Subcutaneous abdominal adipose tissue (tissue), 5 donors: Measurements from ENCODE around the gene FUT2.
A peak's percentile ranks its signal among the peaks of the same experiment; 100 is the strongest.
"Not testable (repeated sequence)": the region's sequence is repeated elsewhere in the genome, so short reads cannot be mapped to it uniquely, and the experiment has no call there.

Experiments used
- H3K27ac ChIP-seq: one replicate; pipeline ENCODE4 v1.7.0; 2013; ENCODE audit warnings: low read depth, mild to moderate bottlenecking, inconsistent platforms, low read length, moderate library complexity
- H3K27me3 ChIP-seq, 5 donors: one replicate each; pipeline ENCODE4 v1.7.0; 2013; ENCODE audit warnings: low read length in 5 of 5, inconsistent platforms in 1 of 5; ENCODE audit not compliant: control insufficient read depth in 5 of 5, insufficient read depth in 4 of 5
- H3K36me3 ChIP-seq, 5 donors: one replicate each; pipeline ENCODE4 v1.7.0; 2013; ENCODE audit warnings: low read length in 5 of 5; ENCODE audit not compliant: control insufficient read depth in 5 of 5, insufficient read depth in 5 of 5
- H3K4me1 ChIP-seq, 5 donors: one replicate each; pipeline ENCODE4 v1.7.0; 2013; ENCODE audit warnings: low read length in 5 of 5, mild to moderate bottlenecking in 3 of 5, moderate library complexity in 1 of 5; ENCODE audit not compliant: control insufficient read depth in 5 of 5, insufficient read depth in 5 of 5
- H3K4me3 ChIP-seq, 5 donors: one replicate each; pipeline ENCODE4 v1.7.0; 2013; ENCODE audit warnings: low read length in 5 of 5, low read depth in 1 of 5
- H3K9ac ChIP-seq, 5 donors: one replicate each; pipeline ENCODE4 v1.7.0; 2013; ENCODE audit warnings: low read length in 5 of 5, mild to moderate bottlenecking in 4 of 5, moderate library complexity in 3 of 5
- H3K9me3 ChIP-seq, 5 donors: one replicate each; pipeline ENCODE4 v1.7.0; 2013; ENCODE audit warnings: low read length in 5 of 5; ENCODE audit not compliant: control insufficient read depth in 5 of 5
- donor health status: healthy.
- donor health status: healthy.
- donor health status: healthy.
- donor health status: healthy.
- donor health status: healthy.

FUT2 gene

GRCh38 chr19:48680006-48680405 is 15.8 kb upstream of the FUT2 start:
- H3K27me3 ChIP-seq, H3K36me3 ChIP-seq, H3K9me3 ChIP-seq, H3K27ac ChIP-seq, H3K4me3 ChIP-seq, H3K9ac ChIP-seq: not testable (repeated sequence)
- H3K4me1 ChIP-seq, result peaks cover 1 to 13% (median 6%) of the 10 kb centered on the region in 5 donors

GRCh38 chr19:48680436-48681126 is 15.2 kb upstream of the FUT2 start:
- Histone ChIP-seq H3K27ac (no peak overlapping the region), H3K27me3 (no peaks in the 10 kb centered on the region), H3K9me3 (no peaks in the 10 kb centered on the region), H3K9ac (no peak overlapping the region), H3K36me3 (no peaks in the 10 kb centered on the region), H3K4me3 (no peak overlapping the region), H3K4me1 (peaks cover 0 to 7% (median under 1%) of the 10 kb centered on the region in 5 donors)

DNA sequence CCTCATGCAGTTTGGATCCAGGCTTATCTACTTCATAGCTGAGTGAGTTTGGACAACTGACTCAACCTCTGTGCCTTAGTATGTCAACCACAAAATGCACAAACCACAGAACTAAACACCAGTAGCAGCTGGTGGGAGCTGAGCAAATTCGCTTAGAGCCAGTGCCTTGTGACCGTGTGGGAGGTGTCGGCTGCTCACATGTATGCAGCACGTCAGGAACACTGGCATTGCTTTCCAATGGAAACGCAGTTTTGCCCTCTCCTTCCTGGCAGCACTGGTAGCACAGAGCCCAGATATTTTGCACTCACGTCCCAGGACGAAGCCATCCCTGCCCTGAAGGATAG is 14.7 kb upstream of the FUT2 start:
- H3K4me1 ChIP-seq, result peaks cover 0 to 4% (median 0%) of the 10 kb centered on the region in 5 donors
- H3K27ac ChIP-seq, result no peak overlapping the region

GRCh38 chr19:48683349-48683748 is 12.4 kb upstream of the FUT2 start:
- no peaks in the 10 kb centered on the region for H3K9me3 ChIP-seq
- no peaks in the 10 kb centered on the region for H3K27me3 ChIP-seq
- no peaks in the 10 kb centered on the region for H3K36me3 ChIP-seq
- peaks cover 0 to 4% (median 0%) of the 10 kb centered on the region in 5 donors for H3K4me1 ChIP-seq
- H3K9ac ChIP-seq, result no peak overlapping the region
- H3K27ac ChIP-seq, result no peak overlapping the region
- H3K4me3 ChIP-seq, result peak overlapping the region; percentile 8 to 53 (median 37)

More for the DNA sequence above, 14.7 kb upstream of the FUT2 start:
- Histone ChIP-seq H3K36me3 (no peaks in the 10 kb centered on the region), H3K4me3 (no peak overlapping the region), H3K9me3 (no peaks in the 10 kb centered on the region), H3K27me3 (no peaks in the 10 kb centered on the region), H3K9ac (no peak overlapping the region)

- H3K4me1 ChIP-seq, result peaks cover 0 to 4% (median 0%) of the 10 kb centered on the region in 5 donors
- no peak overlapping the region for H3K27ac ChIP-seq
- H3K4me3 ChIP-seq, result no peak overlapping the region
- peak overlapping the region in 1 of 5 donors; percentile 19 for H3K9ac ChIP-seq
- H3K9me3 ChIP-seq, result no peaks in the 10 kb centered on the region
- H3K36me3 ChIP-seq, result no peaks in the 10 kb centered on the region
- H3K27me3 ChIP-seq, result no peaks in the 10 kb centered on the region
These were observed 10.2 kb upstream of the FUT2 start for GRCh38 chr19:48685583-48685982.

DNA sequence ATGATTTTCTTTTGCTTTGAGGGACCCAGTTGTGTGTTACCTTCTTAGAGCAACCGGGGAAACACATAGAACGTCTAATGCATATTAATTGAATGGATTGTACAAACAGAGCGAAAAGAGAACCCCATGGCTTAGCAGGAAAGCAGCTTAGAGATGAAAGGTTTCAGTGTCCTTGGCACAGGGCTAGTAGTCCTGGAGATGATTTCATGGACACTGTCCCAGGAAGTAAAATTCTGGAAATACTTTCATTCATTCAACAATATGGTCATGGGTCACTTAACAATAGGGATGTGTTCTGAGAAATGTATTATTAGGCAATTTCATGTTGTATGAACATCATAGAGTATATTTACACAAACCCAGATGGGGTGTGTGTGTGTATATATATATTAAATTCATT is 9.7 kb upstream of the FUT2 start:
- Histone ChIP-seq H3K4me3 (no peak overlapping the region), H3K9ac (no peak overlapping the region), H3K27me3 (no peaks in the 10 kb centered on the region), H3K36me3 (no peaks in the 10 kb centered on the region), H3K9me3 (no peaks in the 10 kb centered on the region), H3K27ac (no peak overlapping the region), H3K4me1 (peaks cover 0 to 4% (median 0%) of the 10 kb centered on the region in 5 donors)

GRCh38 chr19:48686637-48687036 is 9.1 kb upstream of the FUT2 start:
- H3K36me3 ChIP-seq, H3K4me1 ChIP-seq, H3K9ac ChIP-seq, H3K4me3 ChIP-seq, H3K9me3 ChIP-seq, H3K27me3 ChIP-seq, H3K27ac ChIP-seq: not testable (repeated sequence)

GRCh38 chr19:48687776-48688175 is 8.0 kb upstream of the FUT2 start:
- H3K9me3 ChIP-seq, result no peaks in the 10 kb centered on the region
- no peaks in the 10 kb centered on the region for H3K36me3 ChIP-seq
- H3K9ac ChIP-seq, result no peak overlapping the region
- H3K4me3 ChIP-seq, result no peak overlapping the region
- H3K4me1 ChIP-seq, result peaks cover 0 to 4% (median 0%) of the 10 kb centered on the region in 5 donors
- no peak overlapping the region for H3K27ac ChIP-seq
- H3K27me3 ChIP-seq, result no peaks in the 10 kb centered on the region

GRCh38 chr19:48689449-48689848 is 6.3 kb upstream of the FUT2 start:
- Histone ChIP-seq H3K9ac (no peak overlapping the region), H3K9me3 (no peaks in the 10 kb centered on the region), H3K4me3 (no peak overlapping the region), H3K4me1 (no peaks in the 10 kb centered on the region), H3K36me3 (no peaks in the 10 kb centered on the region), H3K27ac (no peak overlapping the region), H3K27me3 (no peaks in the 10 kb centered on the region)

- not testable (repeated sequence) for H3K4me3 ChIP-seq, H3K9me3 ChIP-seq, H3K27ac ChIP-seq, H3K9ac ChIP-seq, H3K36me3 ChIP-seq
- peaks cover 10 to 15% (median 13%) of the 10 kb centered on the region in 5 donors for H3K27me3 ChIP-seq
- peaks cover 0 to 14% (median 10%) of the 10 kb centered on the region in 5 donors for H3K4me1 ChIP-seq
These were observed 2.1 kb upstream of the FUT2 start for GRCh38 chr19:48693629-48694028.
